Renal cortical epithelial cell (primary cell): ENCODE data around the gene CASK. TPM values are rescaled to one million over a fixed set of nuclear protein-coding genes. Genes with fewer than 3 reads are reported as not detected.

Experiments
- DNase-seq: peaks from one replicate; pipeline ENCODE4 v3.0.0-alpha.2; 2011; ENCODE audit warnings: low read depth
- total RNA-seq: library from RNA; depleted of rRNA; stranded (reverse); fragments of >200 nt; gene quantifications from 2 replicates; pipeline ENCODE4 v1.2.3, GENCODE V29; 2014

CASK gene
- total RNA-seq, 1 donor from 2014 or later = 202 TPM

DNA sequence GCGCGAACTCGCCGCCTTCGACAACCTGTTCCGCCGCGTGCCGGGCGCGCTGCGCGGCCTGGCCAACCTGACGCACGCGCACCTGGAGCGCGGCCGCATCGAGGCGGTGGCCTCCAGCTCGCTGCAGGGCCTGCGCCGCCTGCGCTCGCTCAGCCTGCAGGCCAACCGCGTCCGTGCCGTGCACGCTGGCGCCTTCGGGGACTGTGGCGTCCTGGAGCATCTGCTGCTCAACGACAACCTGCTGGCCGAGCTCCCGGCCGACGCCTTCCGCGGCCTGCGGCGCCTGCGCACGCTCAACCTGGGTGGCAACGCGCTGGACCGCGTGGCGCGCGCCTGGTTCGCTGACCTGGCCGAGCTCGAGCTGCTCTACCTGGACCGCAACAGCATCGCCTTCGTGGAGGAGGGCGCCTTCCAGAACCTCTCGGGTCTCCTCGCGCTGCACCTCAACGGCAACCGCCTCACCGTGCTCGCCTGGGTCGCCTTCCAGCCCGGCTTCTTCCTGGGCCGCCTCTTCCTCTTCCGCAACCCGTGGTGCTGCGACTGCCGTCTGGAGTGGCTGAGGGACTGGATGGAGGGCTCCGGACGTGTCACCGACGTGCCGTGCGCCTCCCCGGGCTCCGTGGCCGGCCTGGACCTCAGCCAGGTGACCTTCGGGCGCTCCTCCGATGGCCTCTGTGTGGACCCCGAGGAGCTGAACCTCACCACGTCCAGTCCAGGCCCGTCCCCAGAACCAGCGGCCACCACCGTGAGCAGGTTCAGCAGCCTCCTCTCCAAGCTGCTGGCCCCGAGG lies 449.2 kb downstream of the CASK start:
- no peak for DNase-seq

DNA sequence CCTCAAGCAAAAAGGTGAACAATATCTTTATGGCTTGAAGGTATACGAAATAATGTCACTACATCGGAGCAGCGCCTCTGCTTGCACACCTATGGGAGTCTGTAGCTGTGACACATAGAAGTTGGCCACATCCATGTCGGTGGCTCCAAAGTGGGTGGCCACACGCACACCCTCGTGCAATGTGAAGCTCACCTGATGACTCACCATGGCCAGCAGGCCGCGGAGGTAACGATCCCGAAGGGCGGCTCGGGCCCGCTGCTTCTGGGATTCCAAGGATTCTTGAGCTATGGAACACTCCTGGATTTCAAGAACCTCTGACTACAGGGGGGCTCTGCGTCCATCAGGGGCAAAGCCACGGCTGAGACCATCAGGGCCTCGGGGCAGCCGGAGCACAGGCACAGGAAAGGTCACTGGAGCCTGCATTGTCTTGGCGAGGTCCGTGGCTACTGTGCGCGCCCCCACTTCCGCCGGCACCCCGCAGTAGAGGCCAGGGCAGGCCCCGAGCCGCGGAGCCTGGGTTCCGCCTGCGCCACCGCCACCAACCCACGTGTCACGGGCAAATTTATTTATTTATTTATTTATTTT lies 451.0 kb downstream of the CASK start:
- peak; percentile 77 for DNase-seq

DNA sequence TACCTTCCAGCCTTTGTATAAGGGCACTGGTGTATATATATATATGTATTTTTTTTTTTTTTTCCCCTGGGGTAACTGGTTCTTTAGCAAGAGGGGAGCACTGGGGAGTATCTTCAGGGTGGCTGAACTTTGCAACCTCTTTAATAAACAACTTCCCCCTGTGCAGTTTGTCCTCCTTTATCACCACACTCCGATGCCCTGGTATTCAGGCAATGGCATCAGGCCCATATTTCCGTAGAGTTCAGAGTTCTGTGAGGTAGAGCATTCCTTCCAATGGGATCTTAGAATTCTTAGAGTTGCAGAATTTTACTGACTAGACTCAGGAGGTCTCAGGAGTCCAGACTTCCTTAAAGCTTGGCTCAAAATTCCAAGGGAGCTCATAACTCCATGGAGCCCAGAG lies 451.6 kb downstream of the CASK start:
- peak; percentile 67 for DNase-seq

DNA sequence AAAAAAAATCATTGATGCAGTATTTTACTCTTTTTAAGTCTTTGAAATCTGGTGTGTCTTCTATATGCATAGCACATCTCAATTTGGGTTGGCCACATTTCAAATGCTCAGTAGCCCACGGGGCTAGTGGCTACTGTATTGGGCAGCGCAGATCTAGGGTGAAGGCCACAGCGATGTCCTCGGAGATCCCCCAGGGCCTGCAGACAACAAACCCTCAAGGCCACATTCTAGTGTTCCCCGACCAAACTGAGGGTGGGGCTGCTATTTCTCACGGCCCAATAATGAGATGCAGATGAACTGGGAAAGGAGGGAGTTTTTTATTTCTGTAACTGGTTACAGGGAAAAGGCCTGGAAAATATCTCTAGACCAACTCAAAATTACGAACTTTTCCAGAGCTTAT lies 452.6 kb downstream of the CASK start:
- DNase-seq = no peak

DNA sequence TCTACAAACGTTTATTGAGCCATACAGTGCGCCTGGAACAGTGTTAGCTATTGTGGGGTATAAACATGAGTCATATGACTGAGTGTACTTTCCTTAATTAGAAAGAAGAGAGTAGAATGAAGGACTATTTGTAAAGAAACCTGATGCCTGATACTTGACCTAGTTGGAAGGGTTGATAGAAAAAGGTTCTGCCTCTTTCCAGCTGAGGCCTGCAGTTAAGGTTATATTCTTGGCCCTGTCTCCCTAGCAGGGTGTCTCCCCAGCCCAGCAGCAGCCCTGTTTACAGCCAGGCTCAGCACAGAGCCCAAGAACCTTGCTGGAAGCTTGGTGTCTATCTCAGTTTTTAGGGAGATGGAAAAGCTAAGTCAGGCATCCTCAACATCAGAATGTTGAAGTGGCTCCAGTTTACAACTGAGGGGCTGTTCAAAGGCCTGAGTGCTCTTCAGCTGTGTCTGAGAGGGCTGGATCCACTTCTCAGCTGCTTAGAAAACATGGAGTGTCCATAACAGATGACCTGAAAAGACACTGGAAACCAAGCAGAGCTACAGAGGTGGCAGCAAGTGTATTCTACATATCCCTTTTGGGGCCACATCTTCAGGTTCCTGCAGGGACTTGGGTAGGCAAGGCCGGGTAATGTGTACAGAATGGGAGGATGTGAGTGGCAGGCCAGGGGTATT lies 454.6 kb downstream of the CASK start:
- peak; percentile 71 for DNase-seq

Other genes with a start within 250 kb of the CASK start
- not detected in 2 replicates for gene GPR34, start 234.6 kb downstream of the CASK start, total RNA-seq
- not detected in 2 replicates for gene GPR82, start 199.4 kb downstream of the CASK start, total RNA-seq